B cell (primary cell): ENCODE measurements around the gene DNAJB5.

Source experiments
- CTCF ChIP-seq: fragments of 200-600 bp; IDR thresholded peaks from one replicate; pipeline ENCODE4 v1.8.0; 2022; ENCODE audit warnings: antibody characterized with exemption, mild to moderate bottlenecking
- EZH2 ChIP-seq: IDR thresholded peaks from 2 replicates; pipeline ENCODE4 v1.6.1; 2012; ENCODE audit warnings: borderline replicate concordance, low read depth, mild to moderate bottlenecking, moderate library complexity, low read length; ENCODE audit not compliant: insufficient read depth, poor library complexity, severe bottlenecking

- no peak for TF ChIP-seq EZH2
- no peak for TF ChIP-seq CTCF
Observed at GRCh38 chr9:34992376-34992951, 2.9 kb downstream of the DNAJB5 start.
